GM06990 (cell line): ENCODE data around the gene SLC6A17.

ENCODE experiments used
- DNase-seq: peaks from one replicate; pipeline ENCODE4 v3.0.0-alpha.2; 2011; ENCODE audit not compliant: insufficient read length; ENCODE audit errors: extremely low read depth
- H3K27me3 ChIP-seq: replicated peaks from 2 replicates; pipeline ENCODE4 v1.6.0; 2011; ENCODE audit warnings: low read length; ENCODE audit not compliant: control insufficient read depth, insufficient read depth
- H3K36me3 ChIP-seq: 2 replicates; pipeline ENCODE4 v1.5.1; 2011; ENCODE audit warnings: low read length; ENCODE audit not compliant: control insufficient read depth, insufficient read depth
- H3K4me3 ChIP-seq: replicated peaks from 2 replicates; pipeline ENCODE4 v1.5.1; 2011; ENCODE audit warnings: low read depth, mild to moderate bottlenecking, control low read depth, low read length
- CTCF ChIP-seq: IDR thresholded peaks from 2 replicates; pipeline ENCODE4 v1.5.1; 2011; ENCODE audit warnings: low read length, control low read depth, mild to moderate bottlenecking, inconsistent platforms; ENCODE audit not compliant: insufficient read depth, poor library complexity, severe bottlenecking

Gene SLC6A17

GRCh38 chr1:110250008-110250407 lies 99.7 kb downstream of the SLC6A17 start:
- no peak for DNase-seq
- H3K4me3 ChIP-seq: no peak overlapping the region
- H3K27me3 ChIP-seq: no peaks in the 10 kb centered on the region
- no peaks in the 10 kb centered on the region for H3K36me3 ChIP-seq
- no peak for TF ChIP-seq CTCF

DNA sequence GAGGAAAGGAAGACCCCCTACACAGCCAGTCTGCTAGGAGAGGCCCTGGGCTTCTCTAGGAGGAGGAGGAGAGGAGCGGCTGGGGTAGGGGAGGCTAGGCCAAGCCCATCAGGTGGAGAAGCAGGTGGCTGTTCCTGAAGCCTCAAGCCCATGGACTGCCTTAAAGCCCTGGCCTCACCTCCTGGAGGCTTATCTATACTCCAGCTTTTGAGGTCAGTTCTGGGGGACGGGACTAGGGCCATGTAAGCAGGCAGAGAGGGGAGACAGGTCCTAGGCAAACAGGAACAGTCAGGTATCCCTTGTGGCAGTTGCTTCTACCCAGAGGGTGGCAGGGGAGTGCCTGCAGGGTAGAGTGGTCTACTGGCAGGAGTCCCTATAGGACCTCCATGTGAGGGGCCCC lies 100.5 kb downstream of the SLC6A17 start:
- DNase-seq: no peak
- Histone ChIP-seq H3K4me3 (no peak overlapping the region), H3K27me3 (no peaks in the 10 kb centered on the region), H3K36me3 (no peaks in the 10 kb centered on the region)
- no peak for TF ChIP-seq CTCF
